ENCODE results near the gene ATXN2L. TPM values are rescaled to one million over a fixed set of nuclear protein-coding genes. Genes with fewer than 3 reads are reported as not detected.

The ATXN2L gene
- total RNA-seq, 1 donor from 2014 or later: 210 TPM

GRCh38 chr16:28876973-28877654, 54.3 kb downstream of the ATXN2L start:
- H3K4me1 Mint-ChIP-seq (ENCODE audit: unreplicated experiment): peaks cover 14% of the 10 kb centered on the region
- H3K4me3 Mint-ChIP-seq (ENCODE audit: unreplicated experiment): no peak overlapping the region
- peaks cover 7% of the 10 kb centered on the region for H3K36me3 Mint-ChIP-seq (ENCODE audit: unreplicated experiment)
- no peak for TF ChIP-seq CTCF (IDR thresholded peaks at IDR 0.05)
- H3K27ac Mint-ChIP-seq (ENCODE audit: unreplicated experiment): no peak overlapping the region
- no peak for DNase-seq (ENCODE audit: extremely low spot score, unreplicated experiment)
- no peaks in the 10 kb centered on the region for H3K9me3 Mint-ChIP-seq (ENCODE audit: unreplicated experiment)
- no peaks in the 10 kb centered on the region for H3K27me3 Mint-ChIP-seq (ENCODE audit: unreplicated experiment)

- H3K36me3 Mint-ChIP-seq (ENCODE audit: unreplicated experiment): peaks cover 7% of the 10 kb centered on the region
- DNase-seq (ENCODE audit: extremely low spot score, unreplicated experiment): no peak
- no peak overlapping the region for H3K4me3 Mint-ChIP-seq (ENCODE audit: unreplicated experiment)
- peaks cover 14% of the 10 kb centered on the region for H3K4me1 Mint-ChIP-seq (ENCODE audit: unreplicated experiment)
- no peak for TF ChIP-seq CTCF (IDR thresholded peaks at IDR 0.05)
- H3K9me3 Mint-ChIP-seq (ENCODE audit: unreplicated experiment): no peaks in the 10 kb centered on the region
- H3K27ac Mint-ChIP-seq (ENCODE audit: unreplicated experiment): no peak overlapping the region
- H3K27me3 Mint-ChIP-seq (ENCODE audit: unreplicated experiment): no peaks in the 10 kb centered on the region
Observed at GRCh38 chr16:28877655-28878000, 54.8 kb downstream of the ATXN2L start.

GRCh38 chr16:28878083-28878926, 55.5 kb downstream of the ATXN2L start, which contains the start of gene ATP2A1:
Gene ATP2A1, plus strand, starts transcription at chr16:28878488. Its CDS starts 184 bp downstream, at chr16:28878672.
- no peak for DNase-seq (ENCODE audit: extremely low spot score, unreplicated experiment)
- peak within 1 kb of the TSS; percentile 65 for H3K27ac Mint-ChIP-seq (ENCODE audit: unreplicated experiment)
- TF ChIP-seq CTCF (IDR thresholded peaks at IDR 0.05): no peak
- H3K4me1 Mint-ChIP-seq (ENCODE audit: unreplicated experiment): peaks cover 14% of the 10 kb centered on the region
- no peaks in the 10 kb centered on the region for H3K27me3 Mint-ChIP-seq (ENCODE audit: unreplicated experiment)
- no peaks in the 10 kb centered on the region for H3K9me3 Mint-ChIP-seq (ENCODE audit: unreplicated experiment)
- H3K4me3 Mint-ChIP-seq (ENCODE audit: unreplicated experiment): peak within 1 kb of the TSS; percentile 82
- H3K36me3 Mint-ChIP-seq (ENCODE audit: unreplicated experiment): peaks cover 7% of the 10 kb centered on the region

- Mint-ChIP-seq H3K27ac (ENCODE audit: unreplicated experiment) (peak overlapping the region; percentile 65), H3K4me1 (ENCODE audit: unreplicated experiment) (peaks cover 14% of the 10 kb centered on the region), H3K4me3 (ENCODE audit: unreplicated experiment) (peak overlapping the region; percentile 82), H3K9me3 (ENCODE audit: unreplicated experiment) (no peaks in the 10 kb centered on the region), H3K36me3 (ENCODE audit: unreplicated experiment) (peaks cover 1% of the 10 kb centered on the region), H3K27me3 (ENCODE audit: unreplicated experiment) (no peaks in the 10 kb centered on the region)
- TF ChIP-seq CTCF (IDR thresholded peaks at IDR 0.05): no peak
- no peak for DNase-seq (ENCODE audit: extremely low spot score, unreplicated experiment)
Observed at GRCh38 chr16:28879261-28879840, 56.6 kb downstream of the ATXN2L start.

All from osteocyte (in vitro differentiated cells).